Caco-2 (cell line): ENCODE measurements around the gene STOX2. TPM values are rescaled to one million over a fixed set of nuclear protein-coding genes. Genes with fewer than 3 reads are reported as not detected.
"Not testable (repeated sequence)": the region's sequence is repeated elsewhere in the genome, so short reads cannot be mapped to it uniquely, and the experiment has no call there.

Experiments
- BruUV-seq: library from RNA; stranded (reverse); fragments of 400-500 nt; replicated peaks from 2 replicates; lab custom pipeline; 2021; lab: Mats Ljungman, UMichigan
- CTCF ChIA-PET: fragments of 300-600 bp; sonication (Branson Sonifier 250); formaldehyde crosslinking; loops from one replicate; lab custom pipeline; 2022; ENCODE audit warnings: antibody characterized with exemption; lab: Charles Lee
- POLR2A ChIA-PET: fragments of 300-600 bp; sonication (Branson Sonifier 250); formaldehyde crosslinking; loops from one replicate; lab custom pipeline; 2022; ENCODE audit warnings: antibody characterized with exemption; lab: Charles Lee
- DNase-seq, 2 experiments: peaks; one replicate each; pipeline versions ENCODE4 v3.0.0 to v3.0.0-alpha.2; 2020 to 2022
- H3K27me3 ChIP-seq: replicated peaks from 2 replicates; pipeline ENCODE4 v1.6.0; 2011; ENCODE audit warnings: low read length; ENCODE audit not compliant: control insufficient read depth, insufficient read depth
- H3K36me3 ChIP-seq: 2 replicates; pipeline ENCODE4 v1.5.1; 2011; ENCODE audit warnings: low read length; ENCODE audit not compliant: control insufficient read depth, insufficient read depth
- H3K4me1 ChIP-seq: fragments of 250-450 bp; sonication (Bioruptor Pico); 2 replicates; pipeline ENCODE4 v1.5.1; 2020; ENCODE audit warnings: mild to moderate bottlenecking
- H3K4me3 ChIP-seq: 2 replicates; pipeline ENCODE4 v1.5.1; 2011; ENCODE audit warnings: low read depth, mild to moderate bottlenecking, control low read depth, low read length
- H3K9me3 ChIP-seq: fragments of 250-450 bp; sonication (Bioruptor Pico); 2 replicates; pipeline ENCODE4 v1.5.1; 2020; ENCODE audit warnings: mild to moderate bottlenecking, moderate library complexity
- H3K27ac Mint-ChIP-seq: one replicate; pipeline ENCODE4 v1.8.0; 2022; ENCODE audit warnings: mixed read lengths; ENCODE audit not compliant: unreplicated experiment
- H3K27me3 Mint-ChIP-seq: one replicate; pipeline ENCODE4 v1.8.0; 2022; ENCODE audit warnings: mixed read lengths; ENCODE audit not compliant: insufficient read depth, unreplicated experiment
- H3K36me3 Mint-ChIP-seq: one replicate; pipeline ENCODE4 v1.8.0; 2022; ENCODE audit warnings: mild to moderate bottlenecking, mixed read lengths; ENCODE audit not compliant: insufficient read depth, unreplicated experiment
- H3K4me1 Mint-ChIP-seq: one replicate; pipeline ENCODE4 v1.8.0; 2022; ENCODE audit warnings: low read depth, mixed read lengths; ENCODE audit not compliant: unreplicated experiment
- H3K4me3 Mint-ChIP-seq: one replicate; pipeline ENCODE4 v1.8.0; 2022; ENCODE audit warnings: mild to moderate bottlenecking, moderate library complexity, mixed read lengths; ENCODE audit not compliant: unreplicated experiment
- H3K9me3 Mint-ChIP-seq: one replicate; pipeline ENCODE4 v1.8.0; 2022; ENCODE audit warnings: mixed read lengths; ENCODE audit not compliant: unreplicated experiment
- intact Hi-C: fragments of 100-400 bp; cut with micrococcal nuclease; formaldehyde crosslinking; loops from one replicate; pipeline ENCODE4 v1.10.0; 2022; ENCODE audit not compliant: unreplicated experiment
- total RNA-seq: library from RNA; stranded (reverse); gene quantifications from 2 replicates; pipeline ENCODE4 v1.2.3, GENCODE V29; 2022
- TF ChIP-seq, protein P1 (sequence below), 2 experiments: fragments of 200-600 bp in 1 of 2; IDR thresholded peaks; 1 replicate in 1 of 2; 2 replicates in 1 of 2; pipeline versions ENCODE4 v1.5.1 to v1.8.0; 2011 to 2022; ENCODE audit warnings: antibody characterized with exemption in 1 of 2, control low read depth in 1 of 2, inconsistent platforms in 1 of 2, low read depth in 1 of 2, low read length in 1 of 2, mild to moderate bottlenecking in 1 of 2, moderate library complexity in 1 of 2; ENCODE audit not compliant: insufficient read depth in 1 of 2, severe bottlenecking in 1 of 2, unreplicated experiment in 1 of 2

The STOX2 gene
- total RNA-seq, 1 experiment from 2014 or later = 1.8 TPM

DNA sequence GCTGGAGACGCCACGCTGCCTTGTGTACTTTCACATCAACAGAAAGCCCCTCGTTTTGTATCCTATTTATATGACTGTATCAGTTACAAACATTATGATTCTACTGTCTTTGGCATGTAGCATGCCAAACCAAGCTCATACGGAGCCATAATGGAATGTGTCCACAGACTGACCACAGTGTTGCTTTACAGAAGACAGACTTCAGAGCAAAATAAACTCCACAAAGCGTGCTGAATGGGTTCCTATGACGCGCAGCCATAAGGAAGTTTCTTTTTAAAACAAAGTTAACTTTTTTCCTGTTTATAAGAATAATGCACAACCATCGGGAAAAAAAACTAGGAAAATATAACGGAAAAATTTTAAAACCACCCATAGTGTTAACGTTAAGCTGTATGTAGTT, 136.0 kb downstream of the STOX2 start:
- intact Hi-C loops = no loop called here
- POLR2A ChIA-PET = no interaction called here

DNA sequence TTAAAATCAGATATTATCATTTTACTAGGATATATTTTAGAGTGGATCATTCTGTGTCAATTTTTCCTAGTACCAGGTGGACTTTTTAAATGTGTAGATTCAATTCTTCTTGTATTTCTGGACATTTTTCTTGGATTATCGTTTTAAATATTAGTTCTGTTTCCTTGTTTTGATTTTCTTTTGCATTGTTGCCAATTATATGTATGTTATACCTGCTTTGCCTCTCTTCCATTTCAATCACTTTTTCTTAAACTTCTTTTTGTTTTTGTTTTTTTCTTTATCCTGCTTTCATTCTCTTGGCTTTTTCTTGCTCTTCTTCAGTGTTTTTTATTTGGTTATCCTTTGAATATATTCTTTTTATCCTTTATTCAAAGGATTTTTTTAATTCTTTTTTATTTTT, 141.0 kb downstream of the STOX2 start:
- Histone ChIP-seq H3K9me3 (peaks cover 19% of the 10 kb centered on the region), H3K4me3 (no peak overlapping the region), H3K36me3 (no peaks in the 10 kb centered on the region), H3K27me3 (no peaks in the 10 kb centered on the region), H3K4me1 (no peaks in the 10 kb centered on the region)
- ChIA-PET CTCF (no interaction called here), POLR2A (no interaction called here)
- intact Hi-C loops = no loop called here
- TF ChIP-seq, protein P1, sequence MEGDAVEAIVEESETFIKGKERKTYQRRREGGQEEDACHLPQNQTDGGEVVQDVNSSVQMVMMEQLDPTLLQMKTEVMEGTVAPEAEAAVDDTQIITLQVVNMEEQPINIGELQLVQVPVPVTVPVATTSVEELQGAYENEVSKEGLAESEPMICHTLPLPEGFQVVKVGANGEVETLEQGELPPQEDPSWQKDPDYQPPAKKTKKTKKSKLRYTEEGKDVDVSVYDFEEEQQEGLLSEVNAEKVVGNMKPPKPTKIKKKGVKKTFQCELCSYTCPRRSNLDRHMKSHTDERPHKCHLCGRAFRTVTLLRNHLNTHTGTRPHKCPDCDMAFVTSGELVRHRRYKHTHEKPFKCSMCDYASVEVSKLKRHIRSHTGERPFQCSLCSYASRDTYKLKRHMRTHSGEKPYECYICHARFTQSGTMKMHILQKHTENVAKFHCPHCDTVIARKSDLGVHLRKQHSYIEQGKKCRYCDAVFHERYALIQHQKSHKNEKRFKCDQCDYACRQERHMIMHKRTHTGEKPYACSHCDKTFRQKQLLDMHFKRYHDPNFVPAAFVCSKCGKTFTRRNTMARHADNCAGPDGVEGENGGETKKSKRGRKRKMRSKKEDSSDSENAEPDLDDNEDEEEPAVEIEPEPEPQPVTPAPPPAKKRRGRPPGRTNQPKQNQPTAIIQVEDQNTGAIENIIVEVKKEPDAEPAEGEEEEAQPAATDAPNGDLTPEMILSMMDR (IDR thresholded peaks at IDR 0.05; ENCODE audit: insufficient read depth in 1 of 2, low read depth in 1 of 2, low read length in 1 of 2, severe bottlenecking in 1 of 2, unreplicated experiment in 1 of 2) = no peak
- Mint-ChIP-seq H3K36me3 (no peaks in the 10 kb centered on the region), H3K27ac (no peak overlapping the region), H3K4me3 (no peak overlapping the region), H3K27me3 (peaks cover 9% of the 10 kb centered on the region), H3K4me1 (no peaks in the 10 kb centered on the region), H3K9me3 (peaks cover 38% of the 10 kb centered on the region)
- DNase-seq = no peak
- BruUV-seq = no TSS peak

More for the DNA sequence above, 136.0 kb downstream of the STOX2 start:
- Mint-ChIP-seq H3K27me3 (peaks cover 15% of the 10 kb centered on the region), H3K27ac (no peak overlapping the region), H3K4me3 (no peak overlapping the region), H3K9me3 (peaks cover 14% of the 10 kb centered on the region), H3K36me3 (no peaks in the 10 kb centered on the region), H3K4me1 (no peaks in the 10 kb centered on the region)
- DNase-seq = no peak
- CTCF ChIA-PET = no interaction called here
- no peaks in the 10 kb centered on the region for H3K4me1 ChIP-seq
- H3K36me3 ChIP-seq = no peaks in the 10 kb centered on the region
- TF ChIP-seq, protein P1 (IDR thresholded peaks at IDR 0.05; ENCODE audit: insufficient read depth in 1 of 2, low read depth in 1 of 2, low read length in 1 of 2, severe bottlenecking in 1 of 2, unreplicated experiment in 1 of 2) = no peak
- H3K4me3 ChIP-seq = no peak overlapping the region
- no TSS peak for BruUV-seq
- peaks cover 11% of the 10 kb centered on the region; the same call in 1 of the 2 replicates for H3K9me3 ChIP-seq
- H3K27me3 ChIP-seq = no peaks in the 10 kb centered on the region

DNA sequence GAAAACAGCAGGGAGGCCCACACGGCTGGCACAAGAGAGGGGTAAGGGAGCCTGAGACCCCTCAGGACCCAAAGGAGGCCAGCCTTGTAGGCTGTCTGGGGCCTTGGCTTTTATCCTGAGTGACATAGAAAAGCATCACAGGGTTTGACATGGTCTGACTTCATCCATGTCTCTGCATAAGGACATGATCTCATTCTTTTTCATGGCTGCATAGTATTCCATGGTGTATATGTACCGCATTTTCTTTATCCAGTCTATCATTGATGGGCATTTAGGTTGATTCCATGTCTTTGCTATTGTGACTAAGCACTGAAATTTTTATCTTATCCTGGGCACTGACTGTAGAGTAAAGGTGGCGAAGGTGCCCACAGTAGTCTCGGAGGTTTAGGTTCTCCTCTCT, 146.2 kb downstream of the STOX2 start:
- H3K4me1 Mint-ChIP-seq, CTCF ChIA-PET, H3K9me3 ChIP-seq, DNase-seq, H3K36me3 ChIP-seq, BruUV-seq, intact Hi-C loops, H3K36me3 Mint-ChIP-seq, H3K4me3 ChIP-seq, H3K27ac Mint-ChIP-seq, H3K4me1 ChIP-seq, H3K4me3 Mint-ChIP-seq, H3K27me3 Mint-ChIP-seq, POLR2A ChIA-PET, H3K27me3 ChIP-seq: not testable (repeated sequence)
- H3K9me3 Mint-ChIP-seq = peaks cover 23% of the 10 kb centered on the region

DNA sequence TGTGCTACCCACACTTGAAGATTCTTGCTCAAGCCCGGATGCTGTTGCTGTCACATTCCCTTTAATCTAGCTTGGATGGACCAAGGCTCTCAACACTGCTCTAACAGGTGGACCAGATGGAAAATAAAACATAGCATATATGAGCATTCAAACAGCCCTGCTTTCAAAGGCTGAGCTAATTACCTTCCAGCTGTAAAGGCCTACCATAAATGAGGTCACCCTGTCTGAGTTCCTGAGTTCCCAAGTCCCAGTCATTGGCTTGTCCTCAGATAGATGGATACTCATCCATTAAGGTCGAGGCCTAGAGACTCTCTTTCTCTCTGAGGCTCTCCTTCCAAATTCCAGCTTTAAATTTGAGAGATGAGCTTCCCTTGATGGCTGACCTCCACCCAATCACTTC, 147.5 kb downstream of the STOX2 start:
- no peak for DNase-seq
- Mint-ChIP-seq H3K27me3 (peaks cover 3% of the 10 kb centered on the region), H3K36me3 (no peaks in the 10 kb centered on the region), H3K27ac (no peak overlapping the region), H3K4me3 (no peak overlapping the region), H3K4me1 (no peaks in the 10 kb centered on the region), H3K9me3 (peaks cover 9% of the 10 kb centered on the region)
- ChIA-PET CTCF (interaction anchor here (0.5 kb wide), 1 partner anchor 94 kb away, joined by 3 read pairs; no protein-coding TSS in a partner anchor), POLR2A (no interaction called here)
- Histone ChIP-seq H3K27me3 (no peaks in the 10 kb centered on the region), H3K36me3 (no peaks in the 10 kb centered on the region), H3K9me3 (no peaks in the 10 kb centered on the region), H3K4me3 (no peak overlapping the region), H3K4me1 (no peaks in the 10 kb centered on the region)
- TF ChIP-seq, protein P1 (IDR thresholded peaks at IDR 0.05; ENCODE audit: insufficient read depth in 1 of 2, low read depth in 1 of 2, low read length in 1 of 2, severe bottlenecking in 1 of 2, unreplicated experiment in 1 of 2) = no peak
- no TSS peak for BruUV-seq
- intact Hi-C loops = no loop called here
